Germinal center (tissue), 1 donor: ENCODE data around the gene GRAMD1A.

Source experiments
- DNase-seq: peaks from one replicate; pipeline ENCODE4 v3.0.0; 2012; ENCODE audit warnings: mixed read lengths, low spot score

Gene GRAMD1A

DNA sequence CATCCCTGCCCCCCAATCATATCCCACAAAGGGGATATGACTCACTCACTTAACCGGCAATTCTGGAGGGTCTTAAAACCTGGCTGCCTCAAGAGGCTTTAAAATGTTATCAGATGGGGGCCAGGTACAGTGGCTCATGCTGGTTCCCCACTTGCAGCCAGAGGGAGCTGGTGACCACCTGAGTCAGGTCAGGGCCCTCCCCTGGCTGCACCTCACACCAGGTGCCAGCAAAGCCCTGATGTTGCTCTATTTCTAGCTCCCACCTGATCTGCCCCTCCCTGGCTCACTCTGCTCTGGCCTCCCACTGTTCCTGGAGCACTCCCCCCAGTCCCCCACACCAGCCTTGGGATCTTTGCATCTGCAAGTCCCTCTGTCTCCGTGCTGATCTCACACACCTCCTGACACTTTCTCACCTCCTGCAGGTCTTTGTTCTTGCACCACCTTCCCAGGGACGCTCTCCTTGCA, 55.6 kb downstream of the GRAMD1A start:
- no peak for DNase-seq

DNA sequence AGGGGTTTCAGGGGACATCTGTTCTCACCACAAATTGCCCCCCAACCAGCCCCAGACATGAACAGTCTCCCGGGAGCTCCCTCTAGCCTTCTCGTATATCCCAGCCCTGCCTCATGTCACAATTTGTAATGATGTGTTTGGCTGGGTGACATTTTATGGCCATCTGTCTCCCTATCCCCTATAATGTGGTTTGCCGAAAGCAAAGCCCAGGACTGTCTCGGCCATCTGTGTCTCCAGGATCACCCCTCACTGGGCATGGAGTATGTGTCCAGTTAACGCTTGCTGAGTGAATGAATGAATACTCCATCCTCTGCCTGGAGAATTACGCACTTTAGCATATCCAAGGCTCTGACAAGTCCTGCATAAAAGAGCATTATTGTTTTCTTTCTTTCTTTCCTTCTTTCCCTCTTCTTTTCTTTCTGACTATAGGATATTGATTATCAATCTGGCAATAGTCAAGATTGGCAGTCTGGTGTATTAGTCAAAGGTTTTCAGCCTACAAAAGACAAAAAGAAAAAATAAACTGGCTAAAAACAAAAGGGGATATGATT, 56.5 kb downstream of the GRAMD1A start:
- DNase-seq = no peak

GRCh38 chr19:35058370-35058769, 58.2 kb downstream of the GRAMD1A start:
- no peak for DNase-seq

DNA sequence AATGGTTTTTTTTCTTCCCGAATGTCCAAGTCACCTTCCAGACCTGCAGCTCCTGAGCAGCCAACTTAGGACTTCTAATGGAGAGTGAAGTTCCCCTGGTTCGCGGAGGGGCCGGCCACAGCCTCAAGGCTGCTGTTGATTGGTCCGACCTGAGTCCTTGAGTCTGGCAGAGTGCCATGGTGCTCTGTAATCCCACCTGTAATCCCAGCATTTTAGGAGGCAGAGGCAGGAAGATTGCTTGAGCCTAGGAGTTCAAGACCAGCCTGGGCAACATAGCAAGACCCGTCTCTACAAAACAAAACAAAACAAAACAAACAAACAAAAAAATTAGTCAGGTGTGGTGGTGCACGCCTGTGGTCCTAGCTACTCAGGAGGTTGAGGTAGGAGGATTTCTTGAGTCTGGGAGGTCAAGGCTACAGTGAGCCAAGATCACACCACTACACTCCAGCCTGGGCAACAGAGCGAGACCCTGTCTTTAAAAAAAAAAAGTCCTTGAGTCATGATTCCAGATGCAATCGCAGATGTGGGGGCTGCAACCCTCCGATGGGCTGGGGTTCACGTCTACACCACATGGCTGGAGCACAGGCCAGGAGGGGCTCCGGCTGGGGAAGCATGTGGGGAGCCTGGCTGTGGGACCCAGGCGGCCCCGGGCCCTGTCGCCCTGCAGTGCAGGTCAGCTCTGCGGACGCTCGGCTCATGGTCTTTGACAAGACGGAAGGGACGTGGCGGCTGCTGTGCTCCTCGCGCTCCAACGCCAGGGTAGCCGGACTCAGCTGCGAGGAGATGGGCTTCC, 59.1 kb downstream of the GRAMD1A start:
- DNase-seq = no peak

- no peak for DNase-seq
These were observed 59.6 kb downstream of the GRAMD1A start for GRCh38 chr19:35059799-35060091.

DNA sequence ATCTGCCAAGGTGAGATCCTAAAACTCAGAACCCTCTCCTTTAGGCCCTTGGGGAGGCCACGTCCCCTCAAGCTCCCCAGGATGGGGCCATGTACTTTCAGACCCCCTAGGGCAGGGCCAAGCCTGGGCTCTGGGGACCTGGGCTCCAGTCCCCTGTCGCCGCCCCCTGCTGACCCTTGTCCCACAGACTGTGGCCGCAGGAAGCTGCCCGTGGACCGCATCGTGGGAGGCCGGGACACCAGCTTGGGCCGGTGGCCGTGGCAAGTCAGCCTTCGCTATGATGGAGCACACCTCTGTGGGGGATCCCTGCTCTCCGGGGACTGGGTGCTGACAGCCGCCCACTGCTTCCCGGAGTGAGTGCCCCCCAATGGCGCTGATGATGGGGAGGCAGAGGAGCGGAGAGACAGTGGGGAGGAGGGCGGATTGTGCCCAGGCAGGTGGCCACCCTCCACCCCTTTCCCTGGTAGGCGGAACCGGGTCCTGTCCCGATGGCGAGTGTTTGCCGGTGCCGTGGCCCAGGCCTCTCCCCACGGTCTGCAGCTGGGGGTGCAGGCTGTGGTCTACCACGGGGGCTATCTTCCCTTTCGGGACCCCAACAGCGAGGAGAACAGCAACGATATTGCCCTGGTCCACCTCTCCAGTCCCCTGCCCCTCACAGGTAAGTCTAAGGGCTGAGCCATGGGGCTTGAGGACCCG, 60.2 kb downstream of the GRAMD1A start:
- DNase-seq = no peak

- DNase-seq = no peak
These were observed 61.7 kb downstream of the GRAMD1A start for GRCh38 chr19:35061583-35062373.

- DNase-seq = no peak
These were observed 62.8 kb downstream of the GRAMD1A start for GRCh38 chr19:35062942-35063341.

DNA sequence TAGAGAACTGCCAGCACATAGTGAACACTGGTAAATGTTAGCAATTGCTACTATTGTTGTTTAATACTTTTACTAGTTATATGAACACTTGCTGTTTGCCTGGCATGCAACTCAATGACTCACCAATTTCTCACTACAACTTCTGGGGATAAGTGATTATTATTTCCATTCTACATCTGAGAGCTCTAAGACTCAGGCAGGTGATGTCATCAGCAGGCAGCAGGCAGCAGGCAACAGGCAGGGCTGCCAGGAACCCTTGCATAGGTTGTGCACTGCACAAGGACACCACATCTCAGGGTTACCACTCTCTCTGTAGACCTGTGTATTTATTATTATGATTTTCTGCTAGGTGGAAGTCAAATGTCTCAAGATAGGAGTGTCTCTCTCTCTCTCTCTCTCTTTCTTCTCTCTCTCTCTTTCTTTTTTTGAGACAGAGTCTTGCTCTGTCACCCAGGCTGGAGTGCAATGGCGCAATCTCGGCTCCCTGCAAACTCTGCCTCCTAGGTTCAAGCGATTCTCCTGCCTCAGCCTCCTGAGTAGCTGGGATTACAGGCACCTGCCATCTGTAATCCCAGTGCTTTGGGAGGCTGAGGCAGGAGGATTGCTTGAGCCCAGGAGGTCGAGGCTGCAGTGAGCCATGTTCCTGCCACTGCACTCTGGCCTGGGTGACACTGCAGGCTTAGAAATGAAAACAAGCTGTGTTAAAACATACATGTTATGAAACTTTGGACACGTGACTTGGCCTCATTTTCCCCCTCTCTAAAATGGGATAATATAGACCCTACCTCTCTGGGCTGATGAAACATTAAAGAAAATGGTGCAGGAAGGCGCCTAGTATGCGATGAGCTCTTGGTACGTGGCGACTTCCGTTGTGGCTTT, 64.1 kb downstream of the GRAMD1A start:
- DNase-seq = no peak

DNA sequence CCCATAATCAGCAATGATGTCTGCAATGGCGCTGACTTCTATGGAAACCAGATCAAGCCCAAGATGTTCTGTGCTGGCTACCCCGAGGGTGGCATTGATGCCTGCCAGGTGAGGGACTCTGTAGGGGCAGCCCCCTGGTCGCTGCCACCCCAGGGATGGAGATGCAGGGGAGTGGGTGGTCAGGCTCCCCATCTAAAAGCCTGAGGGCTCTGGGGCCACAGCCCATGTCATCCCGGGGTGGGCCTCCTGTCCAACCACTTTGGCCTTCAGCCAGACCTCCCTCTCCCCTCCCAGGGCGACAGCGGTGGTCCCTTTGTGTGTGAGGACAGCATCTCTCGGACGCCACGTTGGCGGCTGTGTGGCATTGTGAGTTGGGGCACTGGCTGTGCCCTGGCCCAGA, 65.5 kb downstream of the GRAMD1A start:
- no peak for DNase-seq

DNA sequence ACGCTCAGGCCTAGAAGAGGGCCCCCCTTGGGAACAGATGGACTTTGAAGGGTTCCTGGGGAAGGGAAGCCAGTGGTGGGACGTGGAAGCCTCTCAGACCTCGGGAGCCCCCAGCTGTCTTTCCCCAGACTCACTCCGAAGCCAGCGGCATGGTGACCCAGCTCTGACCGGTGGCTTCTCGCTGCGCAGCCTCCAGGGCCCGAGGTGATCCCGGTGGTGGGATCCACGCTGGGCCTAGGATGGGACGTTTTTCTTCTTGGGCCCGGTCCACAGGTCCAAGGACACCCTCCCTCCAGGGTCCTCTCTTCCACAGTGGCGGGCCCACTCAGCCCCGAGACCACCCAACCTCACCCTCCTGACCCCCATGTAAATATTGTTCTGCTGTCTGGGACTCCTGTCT, 66.0 kb downstream of the GRAMD1A start:
- no peak for DNase-seq

- peak; percentile 94 for DNase-seq
These were observed 66.8 kb downstream of the GRAMD1A start for GRCh38 chr19:35066691-35067563.

DNA sequence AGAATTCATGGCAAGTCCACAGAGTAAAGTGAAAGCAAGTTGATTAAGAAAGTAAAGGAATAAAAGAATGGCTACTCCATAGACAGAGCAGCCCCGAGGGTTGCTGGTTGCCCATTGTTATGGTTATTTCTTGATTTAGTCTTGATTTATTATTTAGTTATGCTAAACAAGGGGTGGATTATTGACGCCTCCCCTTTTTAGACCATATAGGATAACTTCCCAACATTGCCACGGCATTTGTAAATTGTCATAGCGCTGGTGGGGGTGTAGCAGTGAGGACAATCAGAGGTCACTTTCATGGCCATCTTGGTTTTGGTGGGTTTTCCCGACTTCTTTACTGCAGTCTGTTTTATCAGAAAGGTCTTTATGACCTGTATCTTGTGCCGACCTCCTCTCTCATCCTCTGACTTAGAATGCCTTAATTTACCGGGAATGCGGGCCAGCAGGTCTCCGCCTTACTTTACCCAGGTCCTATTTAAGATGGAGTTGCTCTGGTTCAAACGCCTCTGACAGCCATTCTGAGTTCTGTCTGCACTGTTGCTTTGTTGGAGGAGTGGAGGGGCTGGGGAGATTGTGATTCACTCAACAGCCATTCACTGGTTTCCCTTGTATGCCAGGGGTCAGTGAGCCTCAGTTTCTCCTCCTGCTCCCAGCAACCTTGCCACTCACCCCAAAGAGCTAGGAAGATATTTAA, 69.0 kb downstream of the GRAMD1A start:
- no peak for DNase-seq

DNA sequence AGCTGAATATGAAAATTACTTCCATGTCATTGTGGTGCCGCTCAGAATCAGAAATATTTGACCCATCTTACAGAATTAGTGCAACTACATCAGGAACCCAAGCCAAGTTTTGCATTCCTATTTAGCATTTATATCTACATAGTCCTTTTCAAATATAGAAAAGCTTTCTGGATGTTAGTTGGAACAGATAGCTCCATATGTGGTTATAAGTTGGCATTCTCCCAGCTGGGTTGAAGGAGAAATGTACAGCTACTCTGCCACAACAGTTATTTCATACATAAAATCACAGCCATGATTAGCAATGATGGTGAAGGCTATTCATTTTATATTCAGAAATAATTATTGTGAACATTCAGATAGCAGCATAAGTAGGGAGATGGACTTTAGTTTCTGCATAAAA, 69.6 kb downstream of the GRAMD1A start:
- DNase-seq = no peak

DNA sequence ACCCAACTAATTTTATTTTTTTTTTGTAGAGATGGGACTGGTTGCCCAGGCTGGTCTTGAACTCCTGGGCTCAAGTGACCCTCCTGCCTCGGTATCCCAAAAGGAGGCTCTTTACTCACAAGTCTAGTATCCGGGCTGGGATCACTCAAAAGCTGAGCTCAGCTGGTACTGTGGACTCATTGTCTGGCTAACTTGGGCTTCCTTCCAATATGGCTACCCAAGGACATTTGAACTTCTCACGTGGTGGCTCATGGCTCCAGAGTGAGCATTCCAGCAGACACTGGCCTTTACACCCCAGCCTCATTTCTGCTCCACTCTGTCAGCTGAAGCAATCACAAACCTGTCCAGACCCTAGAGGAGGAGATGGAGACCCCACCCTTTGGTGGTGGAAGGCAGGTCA, 70.3 kb downstream of the GRAMD1A start:
- DNase-seq = no peak

DNA sequence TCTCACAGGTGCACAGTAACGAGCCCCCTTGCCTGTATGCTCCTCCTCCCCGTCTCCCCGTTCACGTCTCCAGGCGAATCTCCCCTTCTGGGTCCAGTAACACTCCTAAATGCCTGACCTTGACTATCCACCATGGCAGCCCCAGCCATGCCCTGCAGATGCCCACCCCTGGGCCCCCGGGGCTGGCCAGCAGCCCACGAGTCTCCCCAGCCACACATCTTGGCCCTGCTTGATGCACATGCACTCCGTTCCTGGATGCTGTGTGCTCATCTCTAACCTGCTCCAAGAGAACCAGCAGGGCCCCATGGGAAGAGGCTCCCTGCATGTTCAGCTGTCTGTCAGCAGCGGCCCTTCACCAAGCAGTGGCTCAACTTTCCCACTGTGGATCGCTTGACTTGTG, 73.4 kb downstream of the GRAMD1A start:
- no peak for DNase-seq

DNA sequence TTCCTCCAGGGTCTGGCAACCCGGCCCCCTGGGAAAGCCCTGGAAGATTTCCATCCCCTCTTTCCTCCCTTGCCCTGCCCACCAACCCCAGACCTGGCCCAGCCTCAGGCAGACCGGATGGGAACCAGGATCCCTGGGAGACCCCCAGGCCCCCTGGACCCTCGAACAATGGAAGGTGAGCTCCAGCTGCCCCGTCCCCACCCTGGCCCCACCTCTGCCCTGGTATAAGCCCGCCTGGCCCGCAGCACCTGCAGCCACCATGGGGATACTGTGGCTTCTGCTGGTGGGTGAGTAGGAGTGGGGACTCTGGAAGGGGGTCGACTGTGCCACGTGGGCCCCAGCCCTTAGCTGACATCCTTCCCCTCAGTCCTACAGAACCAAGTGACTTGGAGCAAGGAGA, 73.8 kb downstream of the GRAMD1A start:
- no peak for DNase-seq

GRCh38 chr19:35074426-35075201, 74.5 kb downstream of the GRAMD1A start:
- DNase-seq = no peak
